Heart left ventricle (tissue), 16 donors: ENCODE results near the gene SERPINE1. TPM values are rescaled to one million over a fixed set of nuclear protein-coding genes. Genes with fewer than 3 reads are reported as not detected.

Experiments used
- ATAC-seq, 4 donors: fragments of 200-7000 bp; cut with Tn5 transposase; one replicate each; pipeline ENCODE4 v1.9.1; 2020 to 2022; ENCODE audit warnings: moderate library complexity in 4 of 4, mild to moderate bottlenecking in 3 of 4, moderate number of reproducible peaks in 1 of 4
- DNase-seq, 5 donors: peaks; one replicate each; pipeline ENCODE4 v3.0.0-alpha.2; 2020
- H3K27ac ChIP-seq, 12 donors: fragments of 200-600 bp; sonication (generic) in 4 of 12; one replicate each; pipeline versions ENCODE4 v1.5.0 to v1.8.0; 2016 to 2022; ENCODE audit warnings: mild to moderate bottlenecking in 2 of 12
- H3K27me3 ChIP-seq, 9 donors: fragments of 200-600 bp; sonication (generic) in 2 of 9; one replicate each; pipeline versions ENCODE4 v1.5.1 to v1.8.0; 2016 to 2022; ENCODE audit warnings: mild to moderate bottlenecking in 3 of 9
- H3K36me3 ChIP-seq, 9 donors: fragments of 200-600 bp; sonication (generic) in 2 of 9; one replicate each; pipeline versions ENCODE4 v1.5.0 to v1.8.0; 2018 to 2022; ENCODE audit warnings: mild to moderate bottlenecking in 2 of 9
- H3K4me1 ChIP-seq, 12 donors: fragments of 200-600 bp; sonication (generic) in 4 of 12; one replicate each; pipeline versions ENCODE4 v1.5.0 to v1.8.0; 2016 to 2022; ENCODE audit warnings: mild to moderate bottlenecking in 3 of 12
- H3K4me3 ChIP-seq, 12 donors: fragments of 200-600 bp; sonication (generic) in 4 of 12; one replicate each; pipeline versions ENCODE4 v1.5.0 to v1.8.0; 2017 to 2022; ENCODE audit warnings: mild to moderate bottlenecking in 9 of 12, moderate library complexity in 4 of 12
- H3K9me3 ChIP-seq, 12 donors: fragments of 200-600 bp; sonication (generic) in 4 of 12; one replicate each; pipeline versions ENCODE4 v1.5.0 to v1.8.0; 2016 to 2022; ENCODE audit warnings: mild to moderate bottlenecking in 1 of 12
- POLR2A ChIP-seq, 2 donors: fragments of 450-650 bp; IDR thresholded peaks; one replicate each; pipeline ENCODE4 v1.6.1; 2017; ENCODE audit warnings: antibody characterized with exemption in 2 of 2, mild to moderate bottlenecking in 2 of 2, moderate library complexity in 2 of 2
- WGBS, 4 donors: extraction: QIAGEN DNeasy Blood & Tissue Kit in 2 of 4; methylation state at CpG; one replicate each; pipeline versions ENCODE4 v1.1.5 to v1.1.7; 2013 to 2018; 5-methylcytosine and 5-hydroxymethylcytosine counted together
- intact Hi-C, 10 donors: fragments of 100-400 bp; cut with DNase I; formaldehyde crosslinking; loops; one replicate each; pipeline versions ENCODE4 v1.11.1 to v1.14.2; 2022
- polyA plus RNA-seq, 2 donors: library from polyadenylated mRNA; stranded (reverse); fragments of 200-250 nt; gene quantifications; one replicate each; pipeline ENCODE4 v1.2.3, GENCODE V29; 2013
- total RNA-seq, 9 donors: library from RNA; depleted of rRNA in 2 of 9; stranded (reverse); fragments of >200 nt in 2 of 9; fragmentation: NEBNext Ultra II Directional in 3 of 9; extraction: Animal tissue kit (Norgen Biotek cat#: 25700) in 3 of 9; gene quantifications; one replicate each; pipeline versions ENCODE4 v1.1.0 to v1.2.4, GENCODE V29; 2016 to 2023
- TF ChIP-seq, protein P1 (sequence below), 12 donors: fragments of 200-600 bp; sonication (generic) in 4 of 12; IDR thresholded peaks; one replicate each; pipeline versions ENCODE4 v1.5.0 to v1.8.0; 2018 to 2022; ENCODE audit warnings: antibody characterized with exemption in 12 of 12, mild to moderate bottlenecking in 5 of 12
- donor health status: ischemic (EF 13 %, LVEDD 7.1; RV severe dilation, severe dysfunction).
- donor health status: healthy with polysubstance abuse.
- donor health status: DM: no; HTN: yes; CAD: no.
- donor health status: DM: no; HTN: no; CAD: no.
- donor health status: ischemic (EF 25% LVEDD 6.9; RV normal size, moderate dysfunction).
- donor health status: ischemic (EF 25% LVEDD 5.7; RV mildly dilated, moderate dysfunction).
- donor health status: healthy.
- donor health status: DM: yes; HTN: yes; CAD: no.
- donor health status: ischemic (EF 35%, LVEDD 5.7; RV mildly dilated, moderate dysfunction).
- donor health status: nonischemic (EF 11% LVEDD 7.7; RV severe dilation, severe dysfunction).
- donor health status: DM: yes; HTN: yes; CAD: no.
- donor health status: PGD.
- donor health status: ischemic (EF 29% LVEDD 5.4; RV normal size, mild dysfunction).
- donor health status: nonischemic (EF 23%, LVEDD 6.1; RV moderate dilation, normal function).

Gene SERPINE1
- total and polyA plus RNA-seq, 11 donors: 1.3 to 595 (median 13.9) TPM

DNA sequence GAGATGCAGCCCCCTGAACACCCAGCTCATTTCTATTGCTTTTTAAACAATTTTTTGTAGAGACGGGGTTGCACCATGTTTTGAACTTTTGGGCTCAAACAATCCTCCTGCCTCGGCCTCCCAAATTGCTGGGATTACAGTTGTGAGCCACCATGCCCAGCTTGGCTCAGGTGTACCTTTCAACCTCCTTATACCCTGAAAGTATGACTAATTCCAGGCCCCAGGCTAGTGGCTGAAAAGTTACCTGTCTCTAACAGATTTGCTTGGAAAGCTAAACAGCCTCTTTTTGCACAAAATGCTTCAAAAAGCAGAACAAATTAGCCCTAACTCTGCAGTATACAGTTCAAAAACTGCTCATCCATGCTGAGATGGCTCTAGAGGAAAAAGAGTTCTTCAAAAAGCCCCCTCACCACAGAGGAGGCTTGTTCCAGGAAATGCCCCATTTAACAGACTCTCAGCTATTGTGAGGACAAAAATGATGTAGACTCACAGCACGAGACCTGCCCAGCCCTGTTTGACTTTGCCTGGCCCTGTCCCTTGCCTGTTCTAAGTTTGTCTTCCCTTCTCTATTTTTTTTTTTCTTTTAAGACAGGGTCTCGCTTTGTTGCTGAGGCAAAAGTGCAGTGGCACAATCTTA is 14.0 kb downstream of the SERPINE1 start:
- Histone ChIP-seq H3K27ac (no peak overlapping the region), H3K4me3 (no peak overlapping the region), H3K4me1 (peaks cover 0 to 29% (median 12%) of the 10 kb centered on the region in 12 donors), H3K27me3 (no peaks in the 10 kb centered on the region), H3K9me3 (no peaks in the 10 kb centered on the region), H3K36me3 (peaks cover 0 to 12% (median 0%) of the 10 kb centered on the region in 9 donors)
- TF ChIP-seq, protein P1, sequence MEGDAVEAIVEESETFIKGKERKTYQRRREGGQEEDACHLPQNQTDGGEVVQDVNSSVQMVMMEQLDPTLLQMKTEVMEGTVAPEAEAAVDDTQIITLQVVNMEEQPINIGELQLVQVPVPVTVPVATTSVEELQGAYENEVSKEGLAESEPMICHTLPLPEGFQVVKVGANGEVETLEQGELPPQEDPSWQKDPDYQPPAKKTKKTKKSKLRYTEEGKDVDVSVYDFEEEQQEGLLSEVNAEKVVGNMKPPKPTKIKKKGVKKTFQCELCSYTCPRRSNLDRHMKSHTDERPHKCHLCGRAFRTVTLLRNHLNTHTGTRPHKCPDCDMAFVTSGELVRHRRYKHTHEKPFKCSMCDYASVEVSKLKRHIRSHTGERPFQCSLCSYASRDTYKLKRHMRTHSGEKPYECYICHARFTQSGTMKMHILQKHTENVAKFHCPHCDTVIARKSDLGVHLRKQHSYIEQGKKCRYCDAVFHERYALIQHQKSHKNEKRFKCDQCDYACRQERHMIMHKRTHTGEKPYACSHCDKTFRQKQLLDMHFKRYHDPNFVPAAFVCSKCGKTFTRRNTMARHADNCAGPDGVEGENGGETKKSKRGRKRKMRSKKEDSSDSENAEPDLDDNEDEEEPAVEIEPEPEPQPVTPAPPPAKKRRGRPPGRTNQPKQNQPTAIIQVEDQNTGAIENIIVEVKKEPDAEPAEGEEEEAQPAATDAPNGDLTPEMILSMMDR (IDR thresholded peaks at IDR 0.05): no peak
- TF ChIP-seq POLR2A (IDR thresholded peaks at IDR 0.05): no peak
- intact Hi-C loops: loop anchor here in 5 of 10 donors (5.0 to 10.0 kb wide), 4 partner anchors 51 to 246 kb away; partner anchors contain the start of gene ACHE (in 1 of the 5)
- WGBS, 4 donors: 89 to 92% (median 89%) methylated on average over 4 of the region's 4 CpGs
- DNase-seq: no peak
- ATAC-seq: no peak

DNA sequence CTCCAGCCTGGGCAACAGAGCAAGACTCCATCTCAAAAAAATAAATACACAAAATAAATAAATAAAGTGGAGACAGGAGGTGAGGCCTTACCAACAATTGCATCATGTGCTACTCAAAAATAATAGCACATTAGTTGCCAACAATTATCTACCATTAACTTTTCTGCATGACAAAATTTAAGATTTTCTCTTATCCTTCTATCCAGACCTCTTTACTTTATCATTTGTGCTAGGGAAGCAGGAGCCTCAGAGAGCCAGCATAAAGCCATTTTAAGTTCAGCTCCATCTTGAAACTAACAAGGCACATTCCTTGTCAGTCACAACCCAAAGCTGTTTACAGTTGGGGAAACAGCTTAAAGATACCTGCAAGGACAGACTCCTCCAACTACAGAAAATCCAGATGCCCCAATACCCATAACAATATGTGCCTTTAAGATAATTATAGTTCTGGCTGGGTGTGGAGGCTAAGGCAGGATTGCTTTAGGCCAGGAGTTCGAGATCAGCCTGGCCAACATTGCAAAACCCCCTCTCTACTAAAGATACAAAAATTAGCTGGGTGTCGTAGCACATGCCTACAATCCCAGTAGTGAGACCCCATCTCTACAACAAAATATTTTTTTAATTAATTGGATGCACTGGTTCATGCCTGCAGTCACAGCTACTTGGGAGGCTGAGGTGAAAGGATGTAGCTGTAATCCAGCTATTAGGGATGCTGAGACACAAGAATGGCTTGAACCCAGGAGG is 25.2 kb downstream of the SERPINE1 start:
- intact Hi-C loops: no loop called here
- Histone ChIP-seq H3K27me3 (peaks cover 0 to 20% (median 2%) of the 10 kb centered on the region in 9 donors), H3K4me3 (no peak overlapping the region), H3K4me1 (peaks cover 0 to 17% (median 9%) of the 10 kb centered on the region in 12 donors), H3K27ac (no peak overlapping the region), H3K36me3 (peaks cover 0 to 5% (median under 1%) of the 10 kb centered on the region in 9 donors), H3K9me3 (no peaks in the 10 kb centered on the region)
- 76 to 83% (median 80%) methylated on average over 2 of the region's 2 CpGs for WGBS, 4 donors
- ATAC-seq (no peak), DNase-seq (no peak)
- TF ChIP-seq, protein P1 (IDR thresholded peaks at IDR 0.05): no peak
- TF ChIP-seq POLR2A (IDR thresholded peaks at IDR 0.05): no peak

DNA sequence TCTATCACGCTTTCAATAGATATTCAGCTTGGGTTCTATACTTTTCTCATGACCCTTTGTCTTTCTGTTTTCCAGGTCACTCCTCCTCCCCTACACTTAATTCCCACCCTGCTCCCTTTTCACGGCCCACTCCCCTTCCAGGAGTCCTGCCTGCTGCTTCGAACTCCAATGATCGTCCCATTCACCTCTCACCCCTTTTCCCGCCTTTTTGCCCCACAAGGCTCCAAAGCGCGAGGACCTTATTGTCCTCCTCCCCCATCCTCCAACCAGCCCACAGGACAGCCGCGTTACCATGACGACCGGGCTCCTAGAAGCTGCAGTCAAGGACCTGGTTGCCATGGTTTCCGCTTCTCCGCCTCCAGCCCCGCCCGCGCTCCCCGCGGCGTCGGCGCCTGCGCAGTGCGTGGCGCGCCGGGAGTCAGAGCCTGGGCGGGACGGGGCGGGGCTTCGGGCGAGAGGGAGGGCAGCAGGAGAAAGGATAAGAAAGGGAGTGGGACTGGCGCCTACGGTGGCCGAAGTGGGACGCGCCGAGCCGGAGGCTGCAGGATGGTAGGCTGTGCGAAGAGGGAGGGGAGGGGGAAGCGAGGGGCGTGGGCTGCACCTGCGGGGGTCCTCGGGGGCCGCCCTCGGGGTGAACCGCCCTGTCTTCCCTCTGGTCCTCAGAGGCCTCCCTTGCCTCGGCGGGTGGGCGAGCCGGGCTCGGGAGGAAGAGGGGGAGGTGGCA is 27.2 kb downstream of the SERPINE1 start, which contains the start of gene AP1S1:
TSS of gene AP1S1 (plus strand) at position 508 of the 724 bp plus-strand sequence. CDS start at position 547, 39 bp downstream.
- Histone ChIP-seq H3K27me3 (peaks cover 0 to 8% (median 0%) of the 10 kb centered on the region in 9 donors), H3K4me1 (peaks cover 0 to 17% (median 9%) of the 10 kb centered on the region in 12 donors), H3K27ac (peak within 1 kb of the TSS in 7 of 12 donors; percentile 24 to 58 (median 48)), H3K9me3 (no peaks in the 10 kb centered on the region), H3K4me3 (peak within 1 kb of the TSS; percentile 71 to 92 (median 80)), H3K36me3 (peaks cover 0 to 25% (median 18%) of the 10 kb centered on the region in 9 donors)
- TF ChIP-seq, protein P1 (IDR thresholded peaks at IDR 0.05): no peak
- peak in 1 of 2 donors; percentile 41 for TF ChIP-seq POLR2A (IDR thresholded peaks at IDR 0.05)
- ATAC-seq (peak; percentile 87 to 99 (median 98)), DNase-seq (peak; percentile 93 to 97 (median 95))
- 2 to 6% (median 4%) methylated on average over 39 to 50 of the region's 51 CpGs for WGBS, 4 donors
- intact Hi-C loops: no loop called here
